Measurements from ENCODE around the gene SPATC1L. TPM values are rescaled to one million over a fixed set of nuclear protein-coding genes. Genes with fewer than 3 reads are reported as not detected.
A peak's percentile ranks its signal among the peaks of the same experiment; 100 is the strongest.

The SPATC1L gene
- total RNA-seq, 1 experiment from 2014 or later: 11.3 TPM

DNA sequence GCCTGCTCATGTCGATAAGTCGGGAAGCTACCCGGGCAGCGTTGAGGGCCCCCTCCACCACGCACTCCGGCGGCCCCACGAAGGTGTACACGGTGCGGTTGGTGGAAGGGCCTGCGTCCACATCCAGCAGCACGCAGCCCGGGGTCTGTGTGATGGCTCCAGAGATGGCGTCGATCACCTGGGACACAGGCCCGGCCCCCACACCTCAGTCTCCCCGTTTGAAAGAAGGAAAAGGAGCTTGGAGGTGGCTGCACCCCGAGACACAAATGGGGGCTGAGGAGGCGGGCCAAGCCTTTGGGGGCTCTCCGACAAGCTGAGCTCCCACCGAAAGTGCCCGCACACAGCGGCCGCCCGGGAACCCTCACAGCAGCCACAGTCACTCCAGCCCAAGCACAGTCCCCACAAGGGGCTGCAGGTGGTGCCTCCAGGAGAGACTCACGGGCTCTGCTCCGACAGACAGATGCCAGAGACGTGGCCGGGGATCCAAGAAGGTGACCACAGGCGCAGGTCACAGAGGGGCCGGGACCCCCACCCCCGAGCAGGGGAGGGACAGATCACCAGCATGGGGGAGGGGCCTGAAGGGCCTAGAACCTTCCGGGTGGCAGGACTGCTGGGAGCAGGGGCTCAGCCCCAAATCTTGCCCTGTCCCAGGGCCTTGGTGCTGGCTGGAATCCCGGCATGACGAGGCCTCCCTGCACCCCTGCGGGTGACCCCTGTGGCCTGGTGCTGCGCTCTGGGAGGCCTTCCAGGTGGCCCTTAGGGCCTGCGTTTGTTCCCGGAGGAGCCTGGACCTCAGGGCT lies 29.9 kb downstream of the SPATC1L start:
- POLR2A ChIA-PET: no interaction called here
- H3K9me3 Mint-ChIP-seq (ENCODE audit: unreplicated experiment): no peaks in the 10 kb centered on the region
- no TSS peak for BruUV-seq (replicated peaks)
- peaks cover 1% of the 10 kb centered on the region for H3K4me1 Mint-ChIP-seq (ENCODE audit: insufficient read depth, unreplicated experiment)
- H3K27ac Mint-ChIP-seq (ENCODE audit: low read depth, unreplicated experiment): no peak overlapping the region
- CTCF ChIA-PET: interaction anchor here (1.4 kb wide), 1 partner anchor 12 kb away, joined by 4 read pairs; no protein-coding TSS in a partner anchor
- no peak for DNase-seq (ENCODE audit: unreplicated experiment)
- intact Hi-C loops (cut with micrococcal nuclease): no loop called here
- no peak overlapping the region for H3K4me3 Mint-ChIP-seq (ENCODE audit: unreplicated experiment)
- H3K27me3 Mint-ChIP-seq (ENCODE audit: insufficient read depth, unreplicated experiment): no peaks in the 10 kb centered on the region
- TF ChIP-seq CTCF (IDR thresholded peaks at IDR 0.05; ENCODE audit: unreplicated experiment): no peak
- H3K36me3 Mint-ChIP-seq (ENCODE audit: insufficient read depth, unreplicated experiment): no peaks in the 10 kb centered on the region

GRCh38 chr21:46153247-46154154 lies 30.8 kb downstream of the SPATC1L start:
- H3K4me1 Mint-ChIP-seq (ENCODE audit: insufficient read depth, unreplicated experiment): no peaks in the 10 kb centered on the region
- TF ChIP-seq CTCF (IDR thresholded peaks at IDR 0.05; ENCODE audit: unreplicated experiment): peak; percentile 52
- peak; percentile 11 for DNase-seq (ENCODE audit: unreplicated experiment)
- H3K4me3 Mint-ChIP-seq (ENCODE audit: unreplicated experiment): no peak overlapping the region
- intact Hi-C loops (cut with micrococcal nuclease): no loop called here
- H3K9me3 Mint-ChIP-seq (ENCODE audit: unreplicated experiment): no peaks in the 10 kb centered on the region
- no peaks in the 10 kb centered on the region for H3K27me3 Mint-ChIP-seq (ENCODE audit: insufficient read depth, unreplicated experiment)
- ChIA-PET CTCF (interaction anchor here (0.6 to 1.4 kb wide), 4 partner anchors 10 to 1168 kb away, joined by 3 to 6 read pairs (median 4); no protein-coding TSS in a partner anchor), POLR2A (no interaction called here)
- BruUV-seq (replicated peaks): no TSS peak
- H3K36me3 Mint-ChIP-seq (ENCODE audit: insufficient read depth, unreplicated experiment): no peaks in the 10 kb centered on the region
- H3K27ac Mint-ChIP-seq (ENCODE audit: low read depth, unreplicated experiment): no peak overlapping the region

DNA sequence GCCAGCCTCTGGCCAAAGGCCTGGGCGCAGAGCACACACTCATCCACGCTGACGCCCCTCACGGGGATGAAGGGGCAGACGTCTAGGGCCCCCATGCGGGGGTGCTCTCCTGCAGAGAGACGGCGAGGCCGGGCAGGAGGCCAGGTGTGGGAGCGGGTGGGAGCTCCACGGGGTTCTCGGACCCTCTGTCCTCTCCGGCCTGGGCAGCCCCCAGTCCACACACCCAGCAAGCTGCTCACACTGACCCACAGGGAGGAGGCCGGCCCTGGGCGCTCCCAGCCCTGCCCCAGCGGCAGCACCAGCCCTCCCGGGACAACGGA lies 31.4 kb downstream of the SPATC1L start:
- Mint-ChIP-seq H3K36me3 (ENCODE audit: insufficient read depth, unreplicated experiment) (no peaks in the 10 kb centered on the region), H3K4me1 (ENCODE audit: insufficient read depth, unreplicated experiment) (no peaks in the 10 kb centered on the region), H3K4me3 (ENCODE audit: unreplicated experiment) (no peak overlapping the region), H3K27me3 (ENCODE audit: insufficient read depth, unreplicated experiment) (no peaks in the 10 kb centered on the region), H3K27ac (ENCODE audit: low read depth, unreplicated experiment) (no peak overlapping the region), H3K9me3 (ENCODE audit: unreplicated experiment) (no peaks in the 10 kb centered on the region)
- intact Hi-C loops (cut with micrococcal nuclease): no loop called here
- no TSS peak for BruUV-seq (replicated peaks)
- CTCF ChIA-PET: interaction anchor here (1.0 to 1.4 kb wide), 3 partner anchors 9 to 70 kb away, joined by 3 to 6 read pairs (median 4); no protein-coding TSS in a partner anchor
- no peak for DNase-seq (ENCODE audit: unreplicated experiment)
- TF ChIP-seq CTCF (IDR thresholded peaks at IDR 0.05; ENCODE audit: unreplicated experiment): no peak
- POLR2A ChIA-PET: no interaction called here
